GM13977 (cell line): Measurements from ENCODE around the gene EIF2AK3.
A peak's percentile ranks its signal among the peaks of the same experiment; 100 is the strongest.

Experiments
- DNase-seq: peaks from one replicate; pipeline ENCODE4 v3.0.0; 2012; ENCODE audit warnings: low spot score
- in situ Hi-C: fragments of 300-500 bp; cut with MboI; formaldehyde crosslinking; loops from one replicate; pipeline ENCODE4 v1.12.0; 2022; ENCODE audit warnings: low sequenced_read_pairs, low pct_unique_long_range_greater_than_20kb, mixed read lengths, inconsistent platforms; ENCODE audit not compliant: unreplicated experiment
- TF ChIP-seq, protein P1 (sequence below): IDR thresholded peaks from 2 replicates; pipeline ENCODE4 v1.5.1; 2012; ENCODE audit warnings: mild to moderate bottlenecking, control low read depth; ENCODE audit not compliant: insufficient read depth; ENCODE audit errors: extremely low read depth, missing control alignments

The EIF2AK3 gene

DNA sequence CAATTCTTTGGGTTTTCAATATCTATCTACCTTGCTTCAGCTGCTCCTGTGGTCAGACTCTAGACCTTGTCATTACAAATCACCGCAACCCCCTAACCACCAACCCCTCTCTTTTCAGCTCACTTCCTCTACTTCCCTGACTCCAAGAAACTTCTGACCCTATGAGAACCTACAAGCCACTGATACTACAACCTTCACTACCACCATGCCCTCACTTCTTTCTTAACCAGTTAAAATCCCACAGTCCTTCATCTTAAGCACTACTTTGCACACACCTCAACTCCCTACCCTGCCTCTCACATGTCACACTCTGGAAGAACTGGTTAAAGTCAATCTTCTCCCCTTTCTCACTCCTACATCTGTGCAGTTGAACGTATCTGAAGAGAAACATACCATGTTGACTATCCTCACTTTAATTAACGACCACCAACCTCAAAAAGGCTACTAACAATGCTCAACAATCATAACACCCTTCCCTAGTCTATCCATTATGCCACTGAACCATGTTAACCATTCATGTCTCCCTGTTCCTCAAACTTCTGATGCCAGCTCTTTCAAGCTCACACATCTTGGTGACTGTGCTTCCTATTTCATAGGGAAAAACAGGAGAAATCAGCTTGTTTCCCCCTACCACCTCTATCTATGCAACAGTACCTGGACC, 12.6 kb downstream of the EIF2AK3 start:
- TF ChIP-seq, protein P1, sequence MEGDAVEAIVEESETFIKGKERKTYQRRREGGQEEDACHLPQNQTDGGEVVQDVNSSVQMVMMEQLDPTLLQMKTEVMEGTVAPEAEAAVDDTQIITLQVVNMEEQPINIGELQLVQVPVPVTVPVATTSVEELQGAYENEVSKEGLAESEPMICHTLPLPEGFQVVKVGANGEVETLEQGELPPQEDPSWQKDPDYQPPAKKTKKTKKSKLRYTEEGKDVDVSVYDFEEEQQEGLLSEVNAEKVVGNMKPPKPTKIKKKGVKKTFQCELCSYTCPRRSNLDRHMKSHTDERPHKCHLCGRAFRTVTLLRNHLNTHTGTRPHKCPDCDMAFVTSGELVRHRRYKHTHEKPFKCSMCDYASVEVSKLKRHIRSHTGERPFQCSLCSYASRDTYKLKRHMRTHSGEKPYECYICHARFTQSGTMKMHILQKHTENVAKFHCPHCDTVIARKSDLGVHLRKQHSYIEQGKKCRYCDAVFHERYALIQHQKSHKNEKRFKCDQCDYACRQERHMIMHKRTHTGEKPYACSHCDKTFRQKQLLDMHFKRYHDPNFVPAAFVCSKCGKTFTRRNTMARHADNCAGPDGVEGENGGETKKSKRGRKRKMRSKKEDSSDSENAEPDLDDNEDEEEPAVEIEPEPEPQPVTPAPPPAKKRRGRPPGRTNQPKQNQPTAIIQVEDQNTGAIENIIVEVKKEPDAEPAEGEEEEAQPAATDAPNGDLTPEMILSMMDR, result no peak
- no peak for DNase-seq
- in situ Hi-C loops, result no loop called here

GRCh38 chr2:88613921-88614320, 13.3 kb downstream of the EIF2AK3 start:
- DNase-seq, result no peak
- TF ChIP-seq, protein P1, result no peak
- in situ Hi-C loops, result no loop called here

- in situ Hi-C loops, result no loop called here
- DNase-seq, result no peak
- TF ChIP-seq, protein P1, result no peak
These were observed 19.1 kb downstream of the EIF2AK3 start for GRCh38 chr2:88608184-88608583.

GRCh38 chr2:88607416-88607815, 19.8 kb downstream of the EIF2AK3 start:
- no peak for DNase-seq
- TF ChIP-seq, protein P1, result no peak
- in situ Hi-C loops, result no loop called here

DNA sequence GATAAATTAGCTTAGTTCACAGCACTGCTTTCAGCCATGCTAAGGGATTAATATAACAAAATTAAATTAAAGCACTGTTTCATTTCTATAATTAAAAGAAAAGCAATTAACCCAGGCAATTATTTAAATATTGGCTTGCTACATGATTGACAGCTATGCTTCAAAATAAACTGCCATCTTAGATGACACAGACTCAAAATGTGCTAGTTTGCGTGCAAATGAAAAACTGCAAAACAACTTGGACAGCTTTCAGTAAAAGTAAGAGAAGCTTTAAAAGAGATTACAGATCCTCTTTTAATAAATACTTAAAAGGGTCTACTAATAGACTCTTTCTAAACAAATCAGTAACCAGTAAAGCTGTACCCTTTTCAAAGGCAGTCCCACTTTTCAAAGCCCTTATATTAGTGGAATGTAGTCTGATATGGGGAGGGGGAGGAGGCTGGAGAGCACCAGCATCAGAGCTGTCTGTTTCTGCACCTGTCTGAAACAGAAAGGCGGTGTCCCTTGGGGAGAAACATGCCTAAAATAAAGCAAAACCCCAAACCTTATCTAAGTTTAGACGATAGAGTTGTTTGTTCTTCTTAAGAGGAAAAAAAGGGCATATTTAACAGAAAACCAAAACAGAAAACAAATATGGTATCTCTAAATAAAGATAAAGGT, 20.8 kb downstream of the EIF2AK3 start:
- DNase-seq, result peak; percentile 28
- TF ChIP-seq, protein P1, result no peak
- in situ Hi-C loops, result no loop called here

- TF ChIP-seq, protein P1, result no peak
- DNase-seq, result no peak
- in situ Hi-C loops, result no loop called here
These were observed 24.1 kb downstream of the EIF2AK3 start for GRCh38 chr2:88603146-88603545.
